SKM-1 (cell line): Measurements from ENCODE around the gene RAPGEF5.

Experiments
- DNase-seq: peaks from one replicate; lab custom pipeline; 2025; ENCODE audit not compliant: unreplicated experiment; lab: John Stamatoyannopoulos, UW

RAPGEF5 gene

GRCh38 chr7:22317632-22318031 lies 39.3 kb downstream of the RAPGEF5 start:
- DNase-seq = no peak

- no peak for DNase-seq
These were observed 40.0 kb downstream of the RAPGEF5 start for GRCh38 chr7:22316914-22317313.

- no peak for DNase-seq
These were observed 49.1 kb downstream of the RAPGEF5 start for GRCh38 chr7:22307816-22308215.

GRCh38 chr7:22305706-22306105 lies 51.2 kb downstream of the RAPGEF5 start:
- no peak for DNase-seq

- DNase-seq = no peak
These were observed 54.0 kb downstream of the RAPGEF5 start for GRCh38 chr7:22302951-22303423.

- DNase-seq = no peak
These were observed 54.8 kb downstream of the RAPGEF5 start for GRCh38 chr7:22302193-22302592.

- no peak for DNase-seq
These were observed 55.2 kb downstream of the RAPGEF5 start for GRCh38 chr7:22301790-22302189.

GRCh38 chr7:22300839-22301238 lies 56.1 kb downstream of the RAPGEF5 start:
- no peak for DNase-seq

- no peak for DNase-seq
These were observed 60.0 kb downstream of the RAPGEF5 start for GRCh38 chr7:22296916-22297315.

- no peak for DNase-seq
These were observed 60.7 kb downstream of the RAPGEF5 start for GRCh38 chr7:22296265-22296566.

GRCh38 chr7:22295402-22296264 lies 61.3 kb downstream of the RAPGEF5 start:
- DNase-seq = no peak

GRCh38 chr7:22292531-22292930 lies 64.4 kb downstream of the RAPGEF5 start:
- DNase-seq = no peak

GRCh38 chr7:22291977-22292376 lies 65.0 kb downstream of the RAPGEF5 start:
- no peak for DNase-seq

- DNase-seq = no peak
These were observed 68.8 kb downstream of the RAPGEF5 start for GRCh38 chr7:22288202-22288601.

GRCh38 chr7:22287412-22287811 lies 69.5 kb downstream of the RAPGEF5 start:
- no peak for DNase-seq

- no peak for DNase-seq
These were observed 70.5 kb downstream of the RAPGEF5 start for GRCh38 chr7:22286436-22286835.

- DNase-seq = no peak
These were observed 75.5 kb downstream of the RAPGEF5 start for GRCh38 chr7:22281481-22281880.

- no peak for DNase-seq
These were observed 76.9 kb downstream of the RAPGEF5 start for GRCh38 chr7:22280031-22280430.

GRCh38 chr7:22278660-22279059 lies 78.3 kb downstream of the RAPGEF5 start:
- no peak for DNase-seq

GRCh38 chr7:22277375-22277774 lies 79.6 kb downstream of the RAPGEF5 start:
- no peak for DNase-seq

- DNase-seq = no peak
These were observed 81.3 kb downstream of the RAPGEF5 start for GRCh38 chr7:22275661-22276060.

GRCh38 chr7:22271311-22271710 lies 85.6 kb downstream of the RAPGEF5 start:
- DNase-seq = no peak

- DNase-seq = no peak
These were observed 86.6 kb downstream of the RAPGEF5 start for GRCh38 chr7:22270371-22270770.
